HepG2 (cell line): ENCODE data around the gene TRIM66. TPM values are rescaled to one million over a fixed set of nuclear protein-coding genes. Genes with fewer than 3 reads are reported as not detected.

Experiments used
- HNRNPH1 ChIP-seq: fragments of 200-400 bp; formaldehyde crosslinking; optimal IDR thresholded peaks from 2 replicates; pipeline ENCODE3; 2017; ENCODE audit warnings: mild to moderate bottlenecking, low read depth, low read length
- HOXA9 ChIP-seq: sonication (generic); formaldehyde crosslinking; IDR thresholded peaks from 2 replicates; pipeline ENCODE4 v1.8.1; 2022; ENCODE audit warnings: missing genetic modification reagents, mild to moderate bottlenecking, moderate library complexity, borderline replicate concordance
- KLF9 ChIP-seq: IDR thresholded peaks from 2 replicates; pipeline ENCODE4 v1.6.1; 2016; ENCODE audit warnings: low read depth
- PCBP2 ChIP-seq: fragments of 200-400 bp; formaldehyde crosslinking; optimal IDR thresholded peaks from 2 replicates; pipeline ENCODE3; 2018; ENCODE audit warnings: low read length, low read depth; ENCODE audit not compliant: poor library complexity, severe bottlenecking
- RFX1 ChIP-seq: fragments of 450-650 bp; IDR thresholded peaks from 2 replicates; pipeline ENCODE4 v1.6.1; 2017
- RXRB ChIP-seq: IDR thresholded peaks from 2 replicates; pipeline ENCODE4 v1.6.1; 2016; ENCODE audit warnings: borderline replicate concordance, missing genetic modification reagents, missing compliant biosample characterization
- TOE1 ChIP-seq: sonication (generic); formaldehyde crosslinking; IDR thresholded peaks from 2 replicates; pipeline ENCODE4 v1.4.0; 2020; ENCODE audit warnings: mild to moderate bottlenecking, missing genetic modification reagents
- ZFY ChIP-seq: sonication (generic); formaldehyde crosslinking; IDR thresholded peaks from 2 replicates; pipeline ENCODE4 v1.4.0; 2020; ENCODE audit warnings: missing genetic modification reagents
- ZNF207 ChIP-seq: fragments of 450-650 bp; IDR thresholded peaks from 2 replicates; pipeline ENCODE4 v1.6.1; 2016; ENCODE audit warnings: antibody characterized with exemption, borderline replicate concordance
- ZNF367 ChIP-seq: sonication (generic); formaldehyde crosslinking; IDR thresholded peaks from 2 replicates; pipeline ENCODE4 v1.4.0; 2020; ENCODE audit warnings: missing genetic modification reagents, borderline replicate concordance
- ZNF570 ChIP-seq: sonication (generic); formaldehyde crosslinking; IDR thresholded peaks from 2 replicates; pipeline ENCODE4 v1.4.0; 2020; ENCODE audit warnings: mild to moderate bottlenecking, missing genetic modification reagents, borderline replicate concordance
- ZNF761 ChIP-seq: sonication (generic); formaldehyde crosslinking; conservative IDR thresholded peaks from 2 replicates; pipeline ENCODE4 v1.4.0; 2020; ENCODE audit warnings: mild to moderate bottlenecking, missing genetic modification reagents
- ZSCAN29 ChIP-seq: sonication (generic); formaldehyde crosslinking; conservative IDR thresholded peaks from 2 replicates; pipeline ENCODE4 v1.4.0; 2020; ENCODE audit warnings: mild to moderate bottlenecking, missing genetic modification reagents
- polyA plus RNA-seq, 8 experiments: library from polyadenylated mRNA; depleted of rRNA in 3 of 8; stranded (reverse) in 7 of 8; unstranded in 1 of 8; fragments of >200 nt; fragmentation: Illumina TruSeq in 4 of 8; extraction: Trizol in 4 of 8; gene quantifications; 2 replicates each; pipeline versions ENCODE4 v1.2.1 to v1.2.3, GENCODE V29; 2011 to 2016; ENCODE audit warnings: low read depth in 4 of 8, missing spikeins in 1 of 8, mixed read lengths in 1 of 8; ENCODE audit not compliant: insufficient read depth in 1 of 8
- total RNA-seq, 5 experiments: library from RNA; depleted of rRNA; stranded (reverse); fragments of >200 nt; fragmentation: Illumina TruSeq; extraction: Trizol; gene quantifications; 2 replicates each; pipeline ENCODE4 v1.2.3, GENCODE V29; 2016; ENCODE audit warnings: low read depth in 1 of 5
- TF ChIP-seq, protein P1 (sequence below): sonication (generic); formaldehyde crosslinking; IDR thresholded peaks from 2 replicates; pipeline ENCODE4 v1.4.0; 2020; ENCODE audit warnings: missing genetic modification reagents, borderline replicate concordance
- TF ChIP-seq, protein P2 (sequence below): sonication (generic); formaldehyde crosslinking; IDR thresholded peaks from 2 replicates; pipeline ENCODE4 v1.5.0; 2020; ENCODE audit warnings: missing genetic modification reagents
- TF ChIP-seq, protein P3 (sequence below): sonication (generic); formaldehyde crosslinking; IDR thresholded peaks from 2 replicates; pipeline ENCODE4 v1.4.0; 2020; ENCODE audit warnings: mild to moderate bottlenecking, missing genetic modification reagents
- TF ChIP-seq, protein P4 (sequence below): sonication (generic); formaldehyde crosslinking; IDR thresholded peaks from 2 replicates; pipeline ENCODE4 v1.4.0; 2020; ENCODE audit warnings: missing genetic modification reagents, borderline replicate concordance
- TF ChIP-seq, protein P5 (sequence below): sonication (generic); formaldehyde crosslinking; IDR thresholded peaks from 2 replicates; pipeline ENCODE4 v1.5.0; 2020; ENCODE audit warnings: missing genetic modification reagents

Gene TRIM66
- total and polyA plus RNA-seq, 2 of the 13 experiments (the other 11 are each of a cell fraction or from before 2014, with no cell fraction given), result 4.9 to 6.1 TPM

DNA sequence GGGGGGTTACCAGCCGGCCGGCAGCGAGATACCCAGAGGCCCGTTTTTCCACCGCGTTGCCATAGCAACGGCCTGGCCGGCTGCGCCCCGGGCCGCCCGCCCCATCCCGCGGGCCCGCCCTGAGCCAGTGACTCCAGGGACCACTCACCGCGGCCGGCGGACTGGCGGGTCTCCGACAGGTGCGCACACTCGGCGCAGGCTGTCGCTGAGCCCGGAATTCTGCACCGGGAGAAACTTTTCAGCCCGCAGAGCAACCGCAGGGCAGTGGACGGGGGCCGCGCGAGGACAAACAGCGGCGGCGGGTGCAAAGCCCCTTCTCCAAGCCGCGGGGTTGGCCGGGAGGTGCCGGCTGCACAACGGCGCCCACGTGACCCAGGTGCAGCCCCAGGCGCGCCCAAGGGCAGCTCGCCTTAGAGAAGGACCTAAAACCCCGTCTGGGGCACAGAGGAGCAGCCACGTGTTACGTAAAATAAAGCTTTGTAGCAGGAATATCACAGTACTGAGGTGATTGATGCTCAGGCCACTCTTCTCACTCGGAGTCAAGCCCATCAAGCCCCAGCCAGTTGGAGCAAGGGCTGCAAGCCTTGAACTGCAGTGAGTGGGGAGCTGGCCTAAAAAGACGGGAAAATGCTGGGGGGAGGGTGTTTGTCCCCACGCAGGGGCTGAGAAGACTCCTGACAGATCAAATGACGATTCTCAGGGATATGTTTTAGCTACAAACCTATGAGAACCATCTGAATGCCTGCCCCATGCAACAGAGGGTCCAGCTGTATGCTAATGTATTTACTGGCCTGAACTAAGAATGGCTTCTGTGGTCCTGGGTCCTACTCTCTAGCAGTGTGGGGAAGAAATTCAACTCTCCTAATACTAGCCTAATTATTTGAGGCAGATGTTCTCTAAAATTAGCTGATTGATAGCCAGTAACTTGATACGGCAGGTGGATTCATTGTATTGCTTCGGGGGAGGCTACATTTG, 88.2 kb downstream of the TRIM66 start, which contains the start of gene STK33 (continued):
- TF ChIP-seq, protein P1, sequence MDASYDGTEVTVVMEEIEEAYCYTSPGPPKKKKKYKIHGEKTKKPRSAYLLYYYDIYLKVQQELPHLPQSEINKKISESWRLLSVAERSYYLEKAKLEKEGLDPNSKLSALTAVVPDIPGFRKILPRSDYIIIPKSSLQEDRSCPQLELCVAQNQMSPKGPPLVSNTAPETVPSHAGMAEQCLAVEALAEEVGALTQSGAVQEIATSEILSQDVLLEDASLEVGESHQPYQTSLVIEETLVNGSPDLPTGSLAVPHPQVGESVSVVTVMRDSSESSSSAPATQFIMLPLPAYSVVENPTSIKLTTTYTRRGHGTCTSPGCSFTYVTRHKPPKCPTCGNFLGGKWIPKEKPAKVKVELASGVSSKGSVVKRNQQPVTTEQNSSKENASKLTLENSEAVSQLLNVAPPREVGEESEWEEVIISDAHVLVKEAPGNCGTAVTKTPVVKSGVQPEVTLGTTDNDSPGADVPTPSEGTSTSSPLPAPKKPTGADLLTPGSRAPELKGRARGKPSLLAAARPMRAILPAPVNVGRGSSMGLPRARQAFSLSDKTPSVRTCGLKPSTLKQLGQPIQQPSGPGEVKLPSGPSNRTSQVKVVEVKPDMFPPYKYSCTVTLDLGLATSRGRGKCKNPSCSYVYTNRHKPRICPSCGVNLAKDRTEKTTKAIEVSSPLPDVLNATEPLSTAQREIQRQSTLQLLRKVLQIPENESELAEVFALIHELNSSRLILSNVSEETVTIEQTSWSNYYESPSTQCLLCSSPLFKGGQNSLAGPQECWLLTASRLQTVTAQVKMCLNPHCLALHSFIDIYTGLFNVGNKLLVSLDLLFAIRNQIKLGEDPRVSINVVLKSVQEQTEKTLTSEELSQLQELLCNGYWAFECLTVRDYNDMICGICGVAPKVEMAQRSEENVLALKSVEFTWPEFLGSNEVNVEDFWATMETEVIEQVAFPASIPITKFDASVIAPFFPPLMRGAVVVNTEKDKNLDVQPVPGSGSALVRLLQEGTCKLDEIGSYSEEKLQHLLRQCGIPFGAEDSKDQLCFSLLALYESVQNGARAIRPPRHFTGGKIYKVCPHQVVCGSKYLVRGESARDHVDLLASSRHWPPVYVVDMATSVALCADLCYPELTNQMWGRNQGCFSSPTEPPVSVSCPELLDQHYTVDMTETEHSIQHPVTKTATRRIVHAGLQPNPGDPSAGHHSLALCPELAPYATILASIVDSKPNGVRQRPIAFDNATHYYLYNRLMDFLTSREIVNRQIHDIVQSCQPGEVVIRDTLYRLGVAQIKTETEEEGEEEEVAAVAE (CRISPR knock-in tag), result no peak
- TF ChIP-seq ZNF367 (CRISPR knock-in tag) (no peak), ZSCAN29 (CRISPR knock-in tag) (no peak; the same call in 1 of the 2 replicates), RXRB (no peak), RFX1 (peak; percentile 83), HOXA9 (no peak), HNRNPH1 (no peak), PCBP2 (no peak), ZNF761 (peak; percentile 59), TOE1 (no peak), ZNF570 (CRISPR knock-in tag) (no peak), ZNF207 (no peak), ZFY (CRISPR knock-in tag) (peak; percentile 89), KLF9 (CRISPR knock-in tag) (no peak)
- TF ChIP-seq, protein P2, sequence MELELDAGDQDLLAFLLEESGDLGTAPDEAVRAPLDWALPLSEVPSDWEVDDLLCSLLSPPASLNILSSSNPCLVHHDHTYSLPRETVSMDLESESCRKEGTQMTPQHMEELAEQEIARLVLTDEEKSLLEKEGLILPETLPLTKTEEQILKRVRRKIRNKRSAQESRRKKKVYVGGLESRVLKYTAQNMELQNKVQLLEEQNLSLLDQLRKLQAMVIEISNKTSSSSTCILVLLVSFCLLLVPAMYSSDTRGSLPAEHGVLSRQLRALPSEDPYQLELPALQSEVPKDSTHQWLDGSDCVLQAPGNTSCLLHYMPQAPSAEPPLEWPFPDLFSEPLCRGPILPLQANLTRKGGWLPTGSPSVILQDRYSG (CRISPR knock-in tag), result no peak
- TF ChIP-seq, protein P3, sequence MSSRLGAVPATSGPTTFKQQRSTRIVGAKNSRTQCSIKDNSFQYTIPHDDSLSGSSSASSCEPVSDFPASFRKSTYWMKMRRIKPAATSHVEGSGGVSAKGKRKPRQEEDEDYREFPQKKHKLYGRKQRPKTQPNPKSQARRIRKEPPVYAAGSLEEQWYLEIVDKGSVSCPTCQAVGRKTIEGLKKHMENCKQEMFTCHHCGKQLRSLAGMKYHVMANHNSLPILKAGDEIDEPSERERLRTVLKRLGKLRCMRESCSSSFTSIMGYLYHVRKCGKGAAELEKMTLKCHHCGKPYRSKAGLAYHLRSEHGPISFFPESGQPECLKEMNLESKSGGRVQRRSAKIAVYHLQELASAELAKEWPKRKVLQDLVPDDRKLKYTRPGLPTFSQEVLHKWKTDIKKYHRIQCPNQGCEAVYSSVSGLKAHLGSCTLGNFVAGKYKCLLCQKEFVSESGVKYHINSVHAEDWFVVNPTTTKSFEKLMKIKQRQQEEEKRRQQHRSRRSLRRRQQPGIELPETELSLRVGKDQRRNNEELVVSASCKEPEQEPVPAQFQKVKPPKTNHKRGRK, result no peak
- TF ChIP-seq, protein P4, sequence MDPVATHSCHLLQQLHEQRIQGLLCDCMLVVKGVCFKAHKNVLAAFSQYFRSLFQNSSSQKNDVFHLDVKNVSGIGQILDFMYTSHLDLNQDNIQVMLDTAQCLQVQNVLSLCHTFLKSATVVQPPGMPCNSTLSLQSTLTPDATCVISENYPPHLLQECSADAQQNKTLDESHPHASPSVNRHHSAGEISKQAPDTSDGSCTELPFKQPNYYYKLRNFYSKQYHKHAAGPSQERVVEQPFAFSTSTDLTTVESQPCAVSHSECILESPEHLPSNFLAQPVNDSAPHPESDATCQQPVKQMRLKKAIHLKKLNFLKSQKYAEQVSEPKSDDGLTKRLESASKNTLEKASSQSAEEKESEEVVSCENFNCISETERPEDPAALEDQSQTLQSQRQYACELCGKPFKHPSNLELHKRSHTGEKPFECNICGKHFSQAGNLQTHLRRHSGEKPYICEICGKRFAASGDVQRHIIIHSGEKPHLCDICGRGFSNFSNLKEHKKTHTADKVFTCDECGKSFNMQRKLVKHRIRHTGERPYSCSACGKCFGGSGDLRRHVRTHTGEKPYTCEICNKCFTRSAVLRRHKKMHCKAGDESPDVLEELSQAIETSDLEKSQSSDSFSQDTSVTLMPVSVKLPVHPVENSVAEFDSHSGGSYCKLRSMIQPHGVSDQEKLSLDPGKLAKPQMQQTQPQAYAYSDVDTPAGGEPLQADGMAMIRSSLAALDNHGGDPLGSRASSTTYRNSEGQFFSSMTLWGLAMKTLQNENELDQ (CRISPR knock-in tag), result no peak
- TF ChIP-seq, protein P5, sequence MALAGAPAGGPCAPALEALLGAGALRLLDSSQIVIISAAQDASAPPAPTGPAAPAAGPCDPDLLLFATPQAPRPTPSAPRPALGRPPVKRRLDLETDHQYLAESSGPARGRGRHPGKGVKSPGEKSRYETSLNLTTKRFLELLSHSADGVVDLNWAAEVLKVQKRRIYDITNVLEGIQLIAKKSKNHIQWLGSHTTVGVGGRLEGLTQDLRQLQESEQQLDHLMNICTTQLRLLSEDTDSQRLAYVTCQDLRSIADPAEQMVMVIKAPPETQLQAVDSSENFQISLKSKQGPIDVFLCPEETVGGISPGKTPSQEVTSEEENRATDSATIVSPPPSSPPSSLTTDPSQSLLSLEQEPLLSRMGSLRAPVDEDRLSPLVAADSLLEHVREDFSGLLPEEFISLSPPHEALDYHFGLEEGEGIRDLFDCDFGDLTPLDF (CRISPR knock-in tag), result peak; percentile 37; the same call in 1 of the 2 replicates
